Measurements from ENCODE around the gene EPO.

- TF ChIP-seq EZH2phosphoT487 (IDR thresholded peaks at IDR 0.05; ENCODE audit: insufficient read depth, low read depth), result no peak
- no peak for TF ChIP-seq EZH2 (IDR thresholded peaks at IDR 0.05; ENCODE audit: insufficient read depth, poor library complexity, severe bottlenecking)
Observed at GRCh38 chr7:100726996-100727761, 6.9 kb downstream of the EPO start.

Data from GM23248 (cell line).